Measurements from ENCODE around the gene WHRN.

WHRN gene

DNA sequence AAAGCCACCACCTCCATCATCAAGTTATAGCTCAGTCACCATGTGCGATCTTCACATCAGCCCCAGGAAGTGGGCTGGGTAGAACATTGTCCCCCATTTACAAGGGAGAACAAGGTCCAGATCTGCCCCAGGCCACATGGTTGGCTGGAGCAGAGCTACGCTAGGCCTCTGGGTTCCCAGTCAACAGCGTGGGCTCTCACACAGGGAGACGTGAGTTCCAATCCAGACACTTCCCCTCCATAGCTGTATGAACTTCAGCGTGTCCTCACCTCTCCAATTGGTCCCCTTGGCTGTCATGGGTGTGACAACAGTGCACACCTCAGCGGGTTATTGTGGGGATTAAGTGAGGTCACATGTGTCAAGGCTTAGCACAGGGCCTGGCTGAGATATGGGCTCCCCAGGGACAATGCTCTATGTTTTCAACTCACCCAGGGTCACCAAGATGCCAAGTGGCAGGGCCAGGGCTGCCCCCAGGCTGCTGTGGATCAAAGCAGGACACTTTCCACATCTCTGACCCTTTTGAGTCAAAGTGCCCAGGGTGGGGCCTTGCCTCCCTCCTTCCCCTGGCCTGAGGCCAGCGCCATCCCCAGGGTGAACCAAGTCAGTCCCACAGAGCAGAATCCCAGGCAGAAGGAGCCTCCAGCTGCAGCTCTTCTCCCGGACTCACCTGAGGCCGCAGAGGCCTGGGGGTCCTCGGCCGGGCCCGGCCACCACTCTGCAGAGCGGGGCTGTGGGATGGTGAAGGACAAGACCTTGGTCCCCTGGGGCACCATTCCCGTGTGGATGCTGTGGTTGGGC lies 137.3 kb downstream of the WHRN start:
- Histone ChIP-seq H3K9me2 (replicated peaks; ENCODE audit: insufficient read depth, low read length) (no peaks in the 10 kb centered on the region), H3K27me3 (ENCODE audit: low read length) (no peaks in the 10 kb centered on the region), H3K36me3 (ENCODE audit: low read length) (peaks cover 10% of the 10 kb centered on the region), H3K27ac (ENCODE audit: low read depth, low read length) (peak overlapping the region; percentile 98), H3K79me2 (ENCODE audit: insufficient read depth, low read length) (peaks cover 11% of the 10 kb centered on the region; the same call in 1 of the 2 replicates), H3K4me2 (ENCODE audit: low read depth, low read length, poor library complexity, severe bottlenecking) (peak overlapping the region; percentile 75), H4K20me1 (ENCODE audit: low read depth, low read length) (no peaks in the 10 kb centered on the region), H3F3A (ENCODE audit: insufficient read depth) (peaks cover 40% of the 10 kb centered on the region), H3K4me3 (ENCODE audit: insufficient read depth, low read length, poor library complexity, severe bottlenecking) (no peak overlapping the region), H2AFZ (ENCODE audit: low read depth, low read length, severe bottlenecking) (no peak overlapping the region), H3K9me3 (ENCODE audit: insufficient read depth, low read length) (no peaks in the 10 kb centered on the region), H3K9ac (ENCODE audit: low read length) (peak overlapping the region; percentile 54)
- TF ChIP-seq CTCF (IDR thresholded peaks at IDR 0.05; ENCODE audit: insufficient read depth, low read length, poor library complexity, severe bottlenecking) (no peak), EZH2phosphoT487 (conservative IDR thresholded peaks at IDR 0.05; ENCODE audit: low read length) (no peak)

- Histone ChIP-seq H4K20me1 (ENCODE audit: low read depth, low read length) (no peaks in the 10 kb centered on the region), H3K9me2 (replicated peaks; ENCODE audit: insufficient read depth, low read length) (no peaks in the 10 kb centered on the region), H3K9me3 (ENCODE audit: insufficient read depth, low read length) (no peaks in the 10 kb centered on the region), H3K4me3 (ENCODE audit: insufficient read depth, low read length, poor library complexity, severe bottlenecking) (peak overlapping the region; percentile 19), H3K9ac (ENCODE audit: low read length) (peak overlapping the region; percentile 54), H3K79me2 (ENCODE audit: insufficient read depth, low read length) (peaks cover 11% of the 10 kb centered on the region; the same call in 1 of the 2 replicates), H3K36me3 (ENCODE audit: low read length) (peaks cover 15% of the 10 kb centered on the region), H3F3A (ENCODE audit: insufficient read depth) (peaks cover 36% of the 10 kb centered on the region), H3K27me3 (ENCODE audit: low read length) (no peaks in the 10 kb centered on the region), H3K4me2 (ENCODE audit: low read depth, low read length, poor library complexity, severe bottlenecking) (peak overlapping the region; percentile 75), H2AFZ (ENCODE audit: low read depth, low read length, severe bottlenecking) (no peak overlapping the region), H3K27ac (ENCODE audit: low read depth, low read length) (peak overlapping the region; percentile 98)
- TF ChIP-seq EZH2phosphoT487 (conservative IDR thresholded peaks at IDR 0.05; ENCODE audit: low read length): no peak
- no peak for TF ChIP-seq CTCF (IDR thresholded peaks at IDR 0.05; ENCODE audit: insufficient read depth, low read length, poor library complexity, severe bottlenecking)
Observed at GRCh38 chr9:114367366-114367765, 137.9 kb downstream of the WHRN start.

DNA sequence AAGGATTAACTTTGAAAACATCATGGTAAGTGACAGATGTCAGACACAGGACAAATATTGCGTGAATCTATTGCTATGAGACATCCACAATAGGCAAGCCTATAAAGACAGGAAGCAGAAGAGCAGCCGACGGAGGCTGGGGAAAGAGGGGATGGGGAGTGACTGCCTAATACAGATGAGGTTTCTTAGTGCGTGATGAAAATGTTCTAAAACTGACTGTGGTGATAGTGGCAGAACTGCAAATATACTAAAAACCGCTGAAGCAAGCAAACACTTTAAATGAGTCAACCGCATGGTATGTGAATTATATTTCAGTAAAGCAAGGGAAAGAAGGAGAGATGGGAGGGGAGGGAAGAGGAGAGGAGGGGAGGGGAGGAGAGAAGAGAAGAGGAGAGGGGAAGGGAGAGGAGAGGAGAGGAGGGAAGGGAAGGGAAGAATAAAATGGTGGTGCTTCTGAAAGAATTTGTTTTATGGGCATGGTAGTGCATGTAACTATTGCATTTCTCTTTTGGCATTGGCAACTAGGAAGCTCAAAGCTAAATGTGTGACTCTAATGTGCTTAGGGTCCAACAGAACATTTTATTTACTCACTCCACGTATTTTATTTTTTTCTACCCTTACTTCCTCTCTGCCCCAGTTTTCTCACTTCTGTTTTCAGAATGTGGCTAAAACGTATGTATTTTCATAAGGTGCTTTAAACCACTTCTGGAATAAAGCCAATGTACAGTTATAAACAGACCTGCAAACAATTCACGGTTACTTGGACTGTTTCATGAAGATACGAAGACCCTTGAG lies 138.7 kb downstream of the WHRN start:
- Histone ChIP-seq H3F3A (ENCODE audit: insufficient read depth) (peaks cover 35% of the 10 kb centered on the region), H3K9me3 (ENCODE audit: insufficient read depth, low read length) (no peaks in the 10 kb centered on the region), H3K9me2 (replicated peaks; ENCODE audit: insufficient read depth, low read length) (no peaks in the 10 kb centered on the region), H4K20me1 (ENCODE audit: low read depth, low read length) (no peaks in the 10 kb centered on the region), H3K4me3 (ENCODE audit: insufficient read depth, low read length, poor library complexity, severe bottlenecking) (peak overlapping the region; percentile 19), H3K9ac (ENCODE audit: low read length) (peak overlapping the region; percentile 54), H3K27ac (ENCODE audit: low read depth, low read length) (peak overlapping the region; percentile 98), H3K4me2 (ENCODE audit: low read depth, low read length, poor library complexity, severe bottlenecking) (peak overlapping the region; percentile 75), H3K79me2 (ENCODE audit: insufficient read depth, low read length) (peaks cover 11% of the 10 kb centered on the region; the same call in 1 of the 2 replicates), H2AFZ (ENCODE audit: low read depth, low read length, severe bottlenecking) (no peak overlapping the region), H3K36me3 (ENCODE audit: low read length) (peaks cover 15% of the 10 kb centered on the region), H3K27me3 (ENCODE audit: low read length) (no peaks in the 10 kb centered on the region)
- TF ChIP-seq CTCF (IDR thresholded peaks at IDR 0.05; ENCODE audit: insufficient read depth, low read length, poor library complexity, severe bottlenecking): no peak
- no peak for TF ChIP-seq EZH2phosphoT487 (conservative IDR thresholded peaks at IDR 0.05; ENCODE audit: low read length)
